B cell (primary cell): Measurements from ENCODE around the gene KCNK13. TPM values are rescaled to one million over a fixed set of nuclear protein-coding genes. Genes with fewer than 3 reads are reported as not detected.

Experiments used
- ATAC-seq: fragments of 200-7000 bp; cut with Tn5 transposase; one replicate; pipeline ENCODE4 v1.10.0; 2021; ENCODE audit warnings: low read depth, mild to moderate bottlenecking, moderate number of reproducible peaks, moderate library complexity
- CTCF ChIA-PET: fragments of 350-600 bp; sonication (Branson Sonifier 250); formaldehyde crosslinking; loops from one replicate; lab custom pipeline; 2021; ENCODE audit warnings: antibody characterized with exemption, inconsistent platforms; lab: Charles Lee
- POLR2A ChIA-PET: fragments of 350-600 bp; sonication (Branson Sonifier 250); formaldehyde crosslinking; loops from one replicate; lab custom pipeline; 2021; ENCODE audit warnings: antibody characterized with exemption; lab: Charles Lee
- DNase-seq: peaks from one replicate; pipeline ENCODE4 v3.0.0; 2013
- H2AFZ ChIP-seq: 2 replicates; pipeline ENCODE4 v1.6.1; 2012; ENCODE audit warnings: mild to moderate bottlenecking, low read depth, low read length; ENCODE audit not compliant: insufficient read depth, poor library complexity, severe bottlenecking
- H3K27ac ChIP-seq, 2 donors: 1 replicate in 1 of 2; 2 replicates in 1 of 2; pipeline ENCODE4 v1.5.1; 2012 to 2013; ENCODE audit warnings: low read length in 2 of 2, mild to moderate bottlenecking in 2 of 2, moderate library complexity in 1 of 2
- H3K27me3 ChIP-seq, 4 experiments: fragments of 200-600 bp in 1 of 4; sonication (generic) in 1 of 4; replicated peaks in 1 of 4; 1 replicate in 2 of 4; 2 replicates in 2 of 4; pipeline versions ENCODE4 v1.6.1 to v1.7.0; 2013 to 2016; ENCODE audit warnings: low read length in 3 of 4, mild to moderate bottlenecking in 2 of 4, mixed read lengths in 1 of 4, moderate library complexity in 1 of 4; ENCODE audit not compliant: insufficient read depth in 4 of 4, control insufficient read depth in 3 of 4; ENCODE audit errors: control extremely low read depth in 1 of 4
- H3K36me3 ChIP-seq, 2 experiments: replicated peaks in 1 of 2; 1 replicate in 1 of 2; 2 replicates in 1 of 2; pipeline versions ENCODE4 v1.6.1 to v1.7.1; 2013; ENCODE audit warnings: low read length in 1 of 2; ENCODE audit not compliant: insufficient read depth in 2 of 2, control insufficient read depth in 1 of 2; ENCODE audit errors: control extremely low read depth in 1 of 2, extremely low read depth in 1 of 2
- H3K4me1 ChIP-seq, 2 donors: fragments of 200-600 bp in 1 of 2; sonication (generic) in 1 of 2; 1 replicate in 1 of 2; 2 replicates in 1 of 2; pipeline versions ENCODE4 v1.5.1 to v1.6.1; 2013 to 2017; ENCODE audit warnings: low read length in 2 of 2; ENCODE audit not compliant: control insufficient read depth in 2 of 2, insufficient read depth in 2 of 2
- H3K4me2 ChIP-seq: replicated peaks from 2 replicates; pipeline ENCODE3; 2012; ENCODE audit warnings: mild to moderate bottlenecking, low read depth, low read length; ENCODE audit not compliant: poor library complexity, severe bottlenecking
- H3K4me3 ChIP-seq, 5 experiments: fragments of 200-600 bp in 1 of 5; sonication (generic) in 1 of 5; 1 replicate in 3 of 5; 2 replicates in 2 of 5; pipeline versions ENCODE4 v1.5.1 to v1.7.0; 2011 to 2016; ENCODE audit warnings: low read length in 4 of 5, mild to moderate bottlenecking in 4 of 5, low read depth in 2 of 5, control low read depth in 1 of 5, moderate library complexity in 1 of 5; ENCODE audit not compliant: insufficient read depth in 1 of 5; ENCODE audit errors: control extremely low read depth in 1 of 5, extremely low read depth in 1 of 5
- H3K79me2 ChIP-seq: fragments of 200-600 bp; sonication (generic); one replicate; pipeline ENCODE4 v1.6.0; 2016; ENCODE audit warnings: low read length; ENCODE audit not compliant: control insufficient read depth, insufficient read depth
- H3K9ac ChIP-seq: fragments of 200-600 bp; sonication (generic); 2 replicates; pipeline ENCODE4 v1.6.1; 2017; ENCODE audit warnings: mild to moderate bottlenecking, low read length, moderate library complexity
- H3K9me3 ChIP-seq, 3 donors: one replicate each; pipeline versions ENCODE4 v1.6.1 to v1.7.1; 2013; ENCODE audit warnings: low read length in 2 of 3; ENCODE audit not compliant: control insufficient read depth in 2 of 3, insufficient read depth in 1 of 3; ENCODE audit errors: control extremely low read depth in 1 of 3
- H4K20me1 ChIP-seq: 2 replicates; pipeline ENCODE4 v1.6.0; 2012; ENCODE audit warnings: mild to moderate bottlenecking, low read length; ENCODE audit not compliant: insufficient read depth, control insufficient read depth, poor library complexity, severe bottlenecking
- H3K27ac Mint-ChIP-seq: one replicate; pipeline ENCODE4 v1.8.0; 2021; ENCODE audit warnings: mixed read lengths
- H3K27me3 Mint-ChIP-seq: one replicate; pipeline ENCODE4 v1.8.0; 2021; ENCODE audit warnings: mixed read lengths
- H3K4me1 Mint-ChIP-seq: one replicate; pipeline ENCODE4 v1.8.0; 2021; ENCODE audit warnings: mixed read lengths
- H3K4me3 Mint-ChIP-seq: one replicate; pipeline ENCODE4 v1.8.0; 2021; ENCODE audit warnings: mixed read lengths
- H3K9me3 Mint-ChIP-seq: one replicate; pipeline ENCODE4 v1.8.0; 2022; ENCODE audit warnings: mixed read lengths; ENCODE audit not compliant: insufficient read depth
- EZH2 ChIP-seq: IDR thresholded peaks from 2 replicates; pipeline ENCODE4 v1.6.1; 2012; ENCODE audit warnings: borderline replicate concordance, low read depth, mild to moderate bottlenecking, moderate library complexity, low read length; ENCODE audit not compliant: insufficient read depth, poor library complexity, severe bottlenecking
- WGBS: methylation state at CpG from one replicate; pipeline ENCODE4 v1.1.5; 2013; ENCODE audit warnings: missing lambda C conversion rate; ENCODE audit not compliant: insufficient coverage; 5-methylcytosine and 5-hydroxymethylcytosine counted together
- intact Hi-C: fragments of 100-400 bp; cut with micrococcal nuclease; formaldehyde crosslinking; loops from one replicate; pipeline ENCODE4 v1.10.0; 2022
- polyA plus RNA-seq: library from polyadenylated mRNA; depleted of rRNA; stranded (reverse); fragments of >200 nt; gene quantifications from 2 replicates; pipeline ENCODE4 v1.2.3, GENCODE V29; 2012
- total RNA-seq, 2 donors: library from RNA; stranded (reverse); fragments of 120-200 nt in 1 of 2; gene quantifications; 1 replicate in 1 of 2; 2 replicates in 1 of 2; pipeline versions ENCODE4 v1.2.3 to v1.2.4, GENCODE V29; 2013 to 2022
- TF ChIP-seq, protein P1 (sequence below): fragments of 200-600 bp; IDR thresholded peaks from one replicate; pipeline ENCODE4 v1.8.0; 2022; ENCODE audit warnings: antibody characterized with exemption, mild to moderate bottlenecking

Gene KCNK13
- total and polyA plus RNA-seq, 2 donors (not counting 1 experiment from before 2014, with no cell fraction given), result 0.03 TPM; not detected in 1

DNA sequence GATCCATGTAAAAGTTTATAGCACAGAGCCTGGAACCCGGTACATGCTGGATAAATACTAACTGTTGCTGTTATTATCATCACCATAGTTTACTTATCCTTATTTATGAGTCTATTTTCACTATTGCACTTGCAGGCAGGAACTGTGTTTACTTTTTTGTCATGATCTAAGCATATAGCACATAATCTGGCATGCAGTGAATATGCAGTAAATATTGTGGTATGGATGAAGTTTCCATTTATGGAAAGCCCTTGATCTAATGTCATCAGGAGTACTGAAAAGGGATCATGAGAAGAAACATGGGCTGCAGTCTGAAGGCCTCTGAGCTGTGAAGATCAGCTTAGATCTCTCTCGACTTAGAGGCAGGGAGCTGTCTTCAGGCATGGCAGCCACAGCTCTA, 91.6 kb downstream of the KCNK13 start:
- no peak overlapping the region for H3K4me2 ChIP-seq
- H3K27me3 Mint-ChIP-seq, result peaks cover 30% of the 10 kb centered on the region
- H3K9ac ChIP-seq, result no peak overlapping the region
- no peak overlapping the region for H2AFZ ChIP-seq
- H3K27ac ChIP-seq, result no peak overlapping the region
- no peaks in the 10 kb centered on the region for H3K4me1 Mint-ChIP-seq
- no peaks in the 10 kb centered on the region for H4K20me1 ChIP-seq
- H3K4me3 Mint-ChIP-seq, result no peak overlapping the region
- H3K4me1 ChIP-seq, result no peaks in the 10 kb centered on the region
- TF ChIP-seq, protein P1, sequence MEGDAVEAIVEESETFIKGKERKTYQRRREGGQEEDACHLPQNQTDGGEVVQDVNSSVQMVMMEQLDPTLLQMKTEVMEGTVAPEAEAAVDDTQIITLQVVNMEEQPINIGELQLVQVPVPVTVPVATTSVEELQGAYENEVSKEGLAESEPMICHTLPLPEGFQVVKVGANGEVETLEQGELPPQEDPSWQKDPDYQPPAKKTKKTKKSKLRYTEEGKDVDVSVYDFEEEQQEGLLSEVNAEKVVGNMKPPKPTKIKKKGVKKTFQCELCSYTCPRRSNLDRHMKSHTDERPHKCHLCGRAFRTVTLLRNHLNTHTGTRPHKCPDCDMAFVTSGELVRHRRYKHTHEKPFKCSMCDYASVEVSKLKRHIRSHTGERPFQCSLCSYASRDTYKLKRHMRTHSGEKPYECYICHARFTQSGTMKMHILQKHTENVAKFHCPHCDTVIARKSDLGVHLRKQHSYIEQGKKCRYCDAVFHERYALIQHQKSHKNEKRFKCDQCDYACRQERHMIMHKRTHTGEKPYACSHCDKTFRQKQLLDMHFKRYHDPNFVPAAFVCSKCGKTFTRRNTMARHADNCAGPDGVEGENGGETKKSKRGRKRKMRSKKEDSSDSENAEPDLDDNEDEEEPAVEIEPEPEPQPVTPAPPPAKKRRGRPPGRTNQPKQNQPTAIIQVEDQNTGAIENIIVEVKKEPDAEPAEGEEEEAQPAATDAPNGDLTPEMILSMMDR, result no peak
- TF ChIP-seq EZH2, result no peak
- ChIA-PET POLR2A (no interaction called here), CTCF (no interaction called here)
- H3K27me3 ChIP-seq, result peaks cover 0 to 3% (median 0%) of the 10 kb centered on the region in 4 experiments
- DNase-seq (no peak), ATAC-seq (no peak)
- no peaks in the 10 kb centered on the region for H3K79me2 ChIP-seq
- 83% methylated on average over 1 of the region's 2 CpGs for WGBS
- H3K9me3 Mint-ChIP-seq, result peaks cover 10% of the 10 kb centered on the region
- no peaks in the 10 kb centered on the region for H3K36me3 ChIP-seq
- peaks cover 0 to 20% (median 0%) of the 10 kb centered on the region in 3 donors for H3K9me3 ChIP-seq
- intact Hi-C loops, result no loop called here
- H3K27ac Mint-ChIP-seq, result no peak overlapping the region
- H3K4me3 ChIP-seq, result no peak overlapping the region

- intact Hi-C loops, result no loop called here
- Mint-ChIP-seq H3K27ac (no peak overlapping the region), H3K4me1 (no peaks in the 10 kb centered on the region), H3K27me3 (peaks cover 26% of the 10 kb centered on the region), H3K4me3 (no peak overlapping the region), H3K9me3 (peaks cover 10% of the 10 kb centered on the region)
- ATAC-seq (no peak), DNase-seq (no peak)
- no peaks in the 10 kb centered on the region for H4K20me1 ChIP-seq
- H3K9ac ChIP-seq, result no peak overlapping the region
- H3K4me2 ChIP-seq, result no peak overlapping the region
- H3K4me1 ChIP-seq, result no peaks in the 10 kb centered on the region
- ChIA-PET POLR2A (no interaction called here), CTCF (no interaction called here)
- TF ChIP-seq, protein P1, result no peak
- TF ChIP-seq EZH2, result no peak
- no peaks in the 10 kb centered on the region for H3K79me2 ChIP-seq
- no peaks in the 10 kb centered on the region for H3K36me3 ChIP-seq
- no peak overlapping the region for H3K4me3 ChIP-seq
- no peak overlapping the region for H3K27ac ChIP-seq
- H3K27me3 ChIP-seq, result peaks cover 0 to 3% (median 0%) of the 10 kb centered on the region in 4 experiments
- H3K9me3 ChIP-seq, result peaks cover 0 to 20% (median 0%) of the 10 kb centered on the region in 3 donors
- H2AFZ ChIP-seq, result no peak overlapping the region
Observed at GRCh38 chr14:90154110-90154509, 92.3 kb downstream of the KCNK13 start.
